Upper lobe of right lung (tissue), 1 donor: ENCODE results near the gene CCR3. TPM values are rescaled to one million over a fixed set of nuclear protein-coding genes. Genes with fewer than 3 reads are reported as not detected.

ENCODE experiments used
- ATAC-seq: fragments of 200-7000 bp; cut with Tn5 transposase; one replicate; pipeline ENCODE4 v1.9.1; 2020; ENCODE audit warnings: mild to moderate bottlenecking, moderate library complexity
- DNase-seq: peaks from one replicate; pipeline ENCODE4 v3.0.0-alpha.2; 2020
- H3K27ac ChIP-seq: fragments of 200-600 bp; one replicate; pipeline ENCODE4 v1.8.0; 2022
- H3K27me3 ChIP-seq: fragments of 200-600 bp; one replicate; pipeline ENCODE4 v1.8.0; 2022; ENCODE audit warnings: mild to moderate bottlenecking
- H3K36me3 ChIP-seq: fragments of 200-600 bp; one replicate; pipeline ENCODE4 v1.8.0; 2022
- H3K4me1 ChIP-seq: fragments of 200-600 bp; one replicate; pipeline ENCODE4 v1.8.0; 2022
- H3K4me3 ChIP-seq: fragments of 200-600 bp; one replicate; pipeline ENCODE4 v1.8.0; 2022; ENCODE audit warnings: mild to moderate bottlenecking
- H3K9me3 ChIP-seq: fragments of 200-600 bp; one replicate; pipeline ENCODE4 v1.8.0; 2022
- CTCF ChIP-seq: fragments of 200-600 bp; IDR thresholded peaks from one replicate; pipeline ENCODE4 v1.8.0; 2022; ENCODE audit warnings: antibody characterized with exemption
- intact Hi-C: fragments of 100-400 bp; cut with DNase I; formaldehyde crosslinking; loops from one replicate; pipeline ENCODE4 v1.11.0; 2022
- total RNA-seq: library from RNA; stranded (reverse); fragmentation: NEBNext Ultra II Directional; extraction: Animal tissue kit (Norgen Biotek cat#: 25700); gene quantifications from one replicate; pipeline ENCODE4 v1.2.1, GENCODE V29; 2021
- donor health status: DM: no; HTN: yes; CAD: no; lungs with severe emphysema.

Gene CCR3
- total RNA-seq, 1 donor from 2014 or later, result 0.43 TPM

- no peak overlapping the region for H3K4me3 ChIP-seq
- peak; percentile 75 for TF ChIP-seq CTCF
- H3K36me3 ChIP-seq, result no peaks in the 10 kb centered on the region
- H3K9me3 ChIP-seq, result no peaks in the 10 kb centered on the region
- peak; percentile 98 for ATAC-seq
- no peaks in the 10 kb centered on the region for H3K27me3 ChIP-seq
- intact Hi-C loops, result loop anchor here (10.0 kb wide), 1 partner anchor 98 kb away; the partner anchor contains the start of gene CCR5
- H3K4me1 ChIP-seq, result no peaks in the 10 kb centered on the region
- H3K27ac ChIP-seq, result no peak overlapping the region
- peak; percentile 82 for DNase-seq
These were observed 34.3 kb downstream of the CCR3 start for GRCh38 chr3:46276497-46277099.

- H3K27ac ChIP-seq, result no peak overlapping the region
- H3K4me3 ChIP-seq, result no peak overlapping the region
- no peak for DNase-seq
- no peaks in the 10 kb centered on the region for H3K36me3 ChIP-seq
- TF ChIP-seq CTCF, result no peak
- H3K27me3 ChIP-seq, result no peaks in the 10 kb centered on the region
- ATAC-seq, result no peak
- intact Hi-C loops, result loop anchor here (10.0 kb wide), 1 partner anchor 97 kb away; the partner anchor contains the start of gene CCR5
- H3K4me1 ChIP-seq, result no peaks in the 10 kb centered on the region
- no peaks in the 10 kb centered on the region for H3K9me3 ChIP-seq
These were observed 35.2 kb downstream of the CCR3 start for GRCh38 chr3:46277476-46277875.

GRCh38 chr3:46278816-46279672, 36.8 kb downstream of the CCR3 start:
- intact Hi-C loops, result loop anchor here (10.0 kb wide), 1 partner anchor 96 kb away; the partner anchor contains the start of gene CCR5
- Histone ChIP-seq H3K27ac (no peak overlapping the region), H3K4me3 (no peak overlapping the region), H3K4me1 (peaks cover 6% of the 10 kb centered on the region), H3K9me3 (no peaks in the 10 kb centered on the region), H3K27me3 (no peaks in the 10 kb centered on the region), H3K36me3 (no peaks in the 10 kb centered on the region)
- no peak for DNase-seq
- no peak for ATAC-seq
- TF ChIP-seq CTCF, result no peak

- no peak overlapping the region for H3K4me3 ChIP-seq
- intact Hi-C loops, result no loop called here
- peaks cover 6% of the 10 kb centered on the region for H3K4me1 ChIP-seq
- H3K9me3 ChIP-seq, result no peaks in the 10 kb centered on the region
- no peaks in the 10 kb centered on the region for H3K36me3 ChIP-seq
- H3K27ac ChIP-seq, result no peak overlapping the region
- ATAC-seq, result no peak
- DNase-seq, result no peak
- no peak for TF ChIP-seq CTCF
- H3K27me3 ChIP-seq, result no peaks in the 10 kb centered on the region
These were observed 38.0 kb downstream of the CCR3 start for GRCh38 chr3:46280105-46280797.

GRCh38 chr3:46281551-46281950, 39.3 kb downstream of the CCR3 start:
- peaks cover 6% of the 10 kb centered on the region for H3K4me1 ChIP-seq
- H3K27ac ChIP-seq, result no peak overlapping the region
- H3K9me3 ChIP-seq, result no peaks in the 10 kb centered on the region
- intact Hi-C loops, result no loop called here
- DNase-seq (no peak), ATAC-seq (no peak)
- no peaks in the 10 kb centered on the region for H3K27me3 ChIP-seq
- no peaks in the 10 kb centered on the region for H3K36me3 ChIP-seq
- no peak for TF ChIP-seq CTCF
- H3K4me3 ChIP-seq, result no peak overlapping the region
